SK-N-SH (cell line): ENCODE results near the gene TROAP. TPM values are rescaled to one million over a fixed set of nuclear protein-coding genes. Genes with fewer than 3 reads are reported as not detected.
A peak's percentile ranks its signal among the peaks of the same experiment; 100 is the strongest.

Experiments
- CTCF ChIA-PET: fragments of 300-600, 350-600 bp; formaldehyde crosslinking; extraction: SDS; loops from one replicate; lab custom pipeline; 2021; lab: Yijun Ruan, JAX
- POLR2A ChIA-PET: fragments of 350-600 bp; sonication (Branson Sonifier 250); formaldehyde crosslinking; extraction: SDS; loops from one replicate; lab custom pipeline; 2020; ENCODE audit warnings: antibody characterized with exemption, inconsistent platforms; lab: Yijun Ruan, JAX
- DNase-seq: peaks from one replicate; pipeline ENCODE4 v3.0.0; 2012
- H2AFZ ChIP-seq: fragments of 200-600 bp; sonication (generic); 2 replicates; pipeline ENCODE4 v1.8.1; 2016; ENCODE audit warnings: antibody characterized with exemption, mild to moderate bottlenecking, low read depth
- H3F3A ChIP-seq: fragments of 200-600 bp; sonication (generic); replicated peaks from 2 replicates; pipeline ENCODE3; 2016; ENCODE audit warnings: antibody characterized with exemption, mild to moderate bottlenecking; ENCODE audit not compliant: insufficient read depth
- H3K27ac ChIP-seq, 2 experiments: fragments of 200-500 bp in 1 of 2; fragments of 200-600 bp in 1 of 2; sonication (Bioruptor generic) in 1 of 2; sonication (generic), shearing (Covaris generic) in 1 of 2; 2 replicates each; pipeline versions ENCODE4 v1.5.1 to v1.6.1; 2014 to 2016; ENCODE audit warnings: low read depth in 2 of 2, inconsistent platforms in 1 of 2, low read length in 1 of 2, mild to moderate bottlenecking in 1 of 2, mixed read lengths in 1 of 2
- H3K27me3 ChIP-seq: fragments of 200-600 bp; sonication (generic), shearing (Covaris generic); 2 replicates; pipeline ENCODE4 v1.6.1; 2016; ENCODE audit warnings: mixed run types; ENCODE audit not compliant: insufficient read depth
- H3K36me3 ChIP-seq, 2 experiments: fragments of 200-500 bp in 1 of 2; fragments of 200-600 bp in 1 of 2; sonication (Bioruptor generic) in 1 of 2; sonication (generic) in 1 of 2; replicated peaks in 1 of 2; 2 replicates each; pipeline versions ENCODE3 to v1.5.1; 2014 to 2016; ENCODE audit warnings: low read length in 1 of 2, mild to moderate bottlenecking in 1 of 2; ENCODE audit not compliant: insufficient read depth in 2 of 2, control insufficient read depth in 1 of 2
- H3K4me1 ChIP-seq, 2 experiments: fragments of 200-500 bp in 1 of 2; fragments of 200-600 bp in 1 of 2; sonication (Bioruptor generic) in 1 of 2; sonication (generic), shearing (Covaris generic) in 1 of 2; 2 replicates each; pipeline versions ENCODE4 v1.5.1 to v1.6.1; 2014 to 2016; ENCODE audit warnings: low read depth in 1 of 2, low read length in 1 of 2, mixed run types in 1 of 2; ENCODE audit not compliant: insufficient read depth in 2 of 2, control insufficient read depth in 1 of 2
- H3K4me2 ChIP-seq: fragments of 200-600 bp; sonication (generic), shearing (Covaris generic); 2 replicates; pipeline ENCODE4 v1.6.1; 2017; ENCODE audit warnings: mixed run types
- H3K4me3 ChIP-seq, 2 experiments: fragments of 200-500 bp in 1 of 2; fragments of 200-600 bp in 1 of 2; sonication (Bioruptor generic) in 1 of 2; sonication (generic), shearing (Covaris generic) in 1 of 2; 2 replicates each; pipeline versions ENCODE4 v1.5.1 to v1.8.1; 2014 to 2016; ENCODE audit warnings: low read depth in 2 of 2, inconsistent platforms in 1 of 2, low read length in 1 of 2, mild to moderate bottlenecking in 1 of 2, mixed read lengths in 1 of 2, moderate library complexity in 1 of 2
- H3K79me2 ChIP-seq: fragments of 200-600 bp; sonication (generic); 2 replicates; pipeline ENCODE4 v1.8.1; 2017; ENCODE audit warnings: mild to moderate bottlenecking; ENCODE audit not compliant: insufficient read depth
- H3K9ac ChIP-seq: fragments of 200-600 bp; sonication (generic); 2 replicates; pipeline ENCODE4 v1.6.1; 2017; ENCODE audit warnings: mixed run types
- H3K9me2 ChIP-seq: fragments of 200-600 bp; sonication (generic); 2 replicates; pipeline ENCODE4 v1.6.1; 2017; ENCODE audit warnings: mixed run types
- H3K9me3 ChIP-seq: fragments of 200-600 bp; sonication (generic); 2 replicates; pipeline ENCODE4 v1.6.1; 2017; ENCODE audit warnings: mixed run types, mild to moderate bottlenecking, moderate library complexity
- H4K20me1 ChIP-seq: fragments of 200-600 bp; sonication (generic); 2 replicates; pipeline ENCODE4 v1.6.1; 2017; ENCODE audit warnings: mild to moderate bottlenecking, mixed run types; ENCODE audit not compliant: insufficient read depth
- CHD2 ChIP-seq: fragments of 150-350 bp; IDR thresholded peaks from 2 replicates; pipeline ENCODE4 v1.6.1; 2018; ENCODE audit warnings: low read length; ENCODE audit not compliant: partially characterized antibody
- JUND ChIP-seq: IDR thresholded peaks from 2 replicates; pipeline ENCODE4 v1.4.0; 2012
- NFIC ChIP-seq: IDR thresholded peaks from 2 replicates; pipeline ENCODE4 v1.4.0; 2012; ENCODE audit warnings: borderline replicate concordance
- RAD21 ChIP-seq: IDR thresholded peaks from 2 replicates; pipeline ENCODE4 v1.6.1; 2012; ENCODE audit warnings: mild to moderate bottlenecking, low read length
- RCOR1 ChIP-seq: fragments of 150-350 bp; IDR thresholded peaks from 2 replicates; pipeline ENCODE4 v1.6.1; 2017; ENCODE audit warnings: antibody characterized with exemption, low read length
- RFX5 ChIP-seq: IDR thresholded peaks from 2 replicates; pipeline ENCODE4 v1.6.1; 2012; ENCODE audit warnings: mild to moderate bottlenecking, improper control_type of control experiment, low read length
- SIN3A ChIP-seq: IDR thresholded peaks from 2 replicates; pipeline ENCODE4 v1.6.1; 2012; ENCODE audit warnings: low read depth, mild to moderate bottlenecking, low read length, moderate library complexity, borderline replicate concordance
- SMC3 ChIP-seq: IDR thresholded peaks from 2 replicates; pipeline ENCODE4 v1.6.1; 2012; ENCODE audit warnings: low read depth, low read length, improper control_type of control experiment
- TAF1 ChIP-seq: IDR thresholded peaks from 2 replicates; pipeline ENCODE4 v1.6.1; 2012; ENCODE audit warnings: low read depth, mild to moderate bottlenecking, low read length, moderate library complexity, borderline replicate concordance
- USF1 ChIP-seq: IDR thresholded peaks from 2 replicates; pipeline ENCODE4 v1.4.0; 2012; ENCODE audit warnings: low read depth, borderline replicate concordance
- WGBS: methylation state at CpG from one replicate; pipeline ENCODE4 v1.1.6; 2017; ENCODE audit warnings: low lambda C conversion rate; 5-methylcytosine and 5-hydroxymethylcytosine counted together
- polyA plus RNA-seq, 3 experiments: library from polyadenylated mRNA; depleted of rRNA; stranded (reverse); fragments of >200 nt; gene quantifications; 2 replicates each; pipeline ENCODE4 v1.2.3, GENCODE V29; 2012
- TF ChIP-seq, protein P1 (sequence below): IDR thresholded peaks from 2 replicates; pipeline ENCODE4; 2012
- TF ChIP-seq, protein P2 (sequence below): fragments of 200-600 bp; sonication (generic); IDR thresholded peaks from 2 replicates; pipeline ENCODE4 v1.6.1; 2017; ENCODE audit warnings: antibody characterized with exemption, mild to moderate bottlenecking, moderate library complexity
- TF ChIP-seq, protein P3 (sequence below): fragments of 150-350 bp; IDR thresholded peaks from 2 replicates; pipeline ENCODE4 v1.6.1; 2016; ENCODE audit warnings: mild to moderate bottlenecking, low read depth, low read length
- TF ChIP-seq, protein P4 (sequence below): IDR thresholded peaks from 2 replicates; pipeline ENCODE4 v1.4.0; 2012; ENCODE audit warnings: low read depth, borderline replicate concordance

Gene TROAP
- polyA plus RNA-seq, 1 of the 3 experiments (the other 2 are of a cell fraction) = 26.2 TPM

DNA sequence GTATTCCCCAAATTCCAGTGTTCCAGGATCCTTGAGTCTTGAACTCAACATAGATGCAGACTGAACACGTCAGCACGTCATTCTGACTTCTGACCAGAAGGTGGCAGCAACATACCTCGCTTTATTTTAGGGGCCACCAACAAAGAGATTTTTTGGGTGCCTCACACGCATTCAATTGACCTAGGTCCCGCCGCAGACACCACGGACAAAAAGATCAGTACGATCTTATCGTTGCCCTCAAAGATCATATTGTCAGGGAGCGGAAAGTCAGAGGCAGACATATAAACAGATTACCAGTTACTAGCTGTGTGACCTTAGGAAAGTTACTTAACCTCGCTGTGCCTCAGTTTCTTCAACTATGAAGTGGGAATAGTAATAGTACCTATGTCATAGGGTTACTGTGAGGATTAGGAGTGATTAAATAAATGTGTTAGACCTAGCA is 34.6 kb upstream of the TROAP start:
- H3K9me3 ChIP-seq = no peaks in the 10 kb centered on the region
- ChIA-PET CTCF (interaction anchor here (0.6 to 29.6 kb wide), 38 partner anchors 9 to 419 kb away, joined by 3 to 658 read pairs (median 4); partner anchors contain the start of genes C1QL4, DNAJC22 and TROAP), POLR2A (interaction anchor here (1.3 to 1.5 kb wide), 2 partner anchors 34 to 58 kb away, joined by 3 to 9 read pairs; partner anchors contain the start of genes DNAJC22 and TROAP)
- no peaks in the 10 kb centered on the region for H3K9me2 ChIP-seq
- no peak overlapping the region; a peak in 1 of 4 replicates for H3K4me3 ChIP-seq
- no peaks in the 10 kb centered on the region for H3F3A ChIP-seq
- DNase-seq = peak; percentile 76
- no peaks in the 10 kb centered on the region for H3K36me3 ChIP-seq
- H3K9ac ChIP-seq = no peak overlapping the region
- H3K27ac ChIP-seq = no peak overlapping the region
- WGBS = 12% methylated on average over 11 of the region's 11 CpGs
- no peaks in the 10 kb centered on the region for H3K79me2 ChIP-seq
- no peaks in the 10 kb centered on the region for H4K20me1 ChIP-seq
- H3K4me1 ChIP-seq = peaks cover 6 to 18% of the 10 kb centered on the region in 2 experiments; a peak in 3 of 4 replicates
- H3K27me3 ChIP-seq = no peaks in the 10 kb centered on the region
- no peak overlapping the region for H3K4me2 ChIP-seq
- TF ChIP-seq SMC3 (peak; percentile 59), RAD21 (peak; percentile 87)
- TF ChIP-seq, protein P1, sequence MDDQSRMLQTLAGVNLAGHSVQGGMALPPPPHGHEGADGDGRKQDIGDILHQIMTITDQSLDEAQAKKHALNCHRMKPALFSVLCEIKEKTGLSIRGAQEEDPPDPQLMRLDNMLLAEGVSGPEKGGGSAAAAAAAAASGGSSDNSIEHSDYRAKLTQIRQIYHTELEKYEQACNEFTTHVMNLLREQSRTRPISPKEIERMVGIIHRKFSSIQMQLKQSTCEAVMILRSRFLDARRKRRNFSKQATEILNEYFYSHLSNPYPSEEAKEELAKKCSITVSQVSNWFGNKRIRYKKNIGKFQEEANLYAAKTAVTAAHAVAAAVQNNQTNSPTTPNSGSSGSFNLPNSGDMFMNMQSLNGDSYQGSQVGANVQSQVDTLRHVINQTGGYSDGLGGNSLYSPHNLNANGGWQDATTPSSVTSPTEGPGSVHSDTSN = no peak
- TF ChIP-seq, protein P2, sequence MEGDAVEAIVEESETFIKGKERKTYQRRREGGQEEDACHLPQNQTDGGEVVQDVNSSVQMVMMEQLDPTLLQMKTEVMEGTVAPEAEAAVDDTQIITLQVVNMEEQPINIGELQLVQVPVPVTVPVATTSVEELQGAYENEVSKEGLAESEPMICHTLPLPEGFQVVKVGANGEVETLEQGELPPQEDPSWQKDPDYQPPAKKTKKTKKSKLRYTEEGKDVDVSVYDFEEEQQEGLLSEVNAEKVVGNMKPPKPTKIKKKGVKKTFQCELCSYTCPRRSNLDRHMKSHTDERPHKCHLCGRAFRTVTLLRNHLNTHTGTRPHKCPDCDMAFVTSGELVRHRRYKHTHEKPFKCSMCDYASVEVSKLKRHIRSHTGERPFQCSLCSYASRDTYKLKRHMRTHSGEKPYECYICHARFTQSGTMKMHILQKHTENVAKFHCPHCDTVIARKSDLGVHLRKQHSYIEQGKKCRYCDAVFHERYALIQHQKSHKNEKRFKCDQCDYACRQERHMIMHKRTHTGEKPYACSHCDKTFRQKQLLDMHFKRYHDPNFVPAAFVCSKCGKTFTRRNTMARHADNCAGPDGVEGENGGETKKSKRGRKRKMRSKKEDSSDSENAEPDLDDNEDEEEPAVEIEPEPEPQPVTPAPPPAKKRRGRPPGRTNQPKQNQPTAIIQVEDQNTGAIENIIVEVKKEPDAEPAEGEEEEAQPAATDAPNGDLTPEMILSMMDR = peak; percentile 92
- no peak overlapping the region for H2AFZ ChIP-seq

DNA sequence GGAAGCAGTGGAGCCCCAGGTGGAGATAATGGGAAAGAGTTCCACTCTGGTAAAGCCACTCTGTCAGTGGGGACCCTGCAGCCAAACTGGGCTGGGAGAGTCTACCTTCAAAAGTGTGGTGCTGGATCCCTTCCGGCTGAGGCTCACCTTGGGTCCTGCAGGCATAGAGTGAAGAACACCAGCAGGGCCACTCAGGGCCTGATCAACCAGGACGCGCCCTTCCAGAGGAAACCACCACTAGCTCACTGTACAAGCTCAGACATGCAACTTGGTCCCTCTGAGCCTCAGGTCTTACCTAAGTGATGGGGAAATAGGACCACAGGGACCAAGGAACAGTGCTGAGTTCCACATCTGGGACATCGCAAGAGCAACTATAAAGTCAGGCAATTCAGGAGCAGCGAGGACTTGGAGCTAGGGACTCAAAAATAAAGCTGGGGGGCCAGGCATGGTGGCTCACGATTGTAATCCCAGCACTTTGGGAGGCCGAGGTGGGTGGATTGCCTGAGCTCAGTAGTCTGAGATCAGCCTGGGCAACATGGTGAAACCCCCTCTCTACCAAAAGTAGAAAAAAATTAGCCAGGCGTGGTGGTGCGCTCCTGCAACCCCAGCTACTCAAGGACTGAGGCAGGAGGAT is 34.0 kb upstream of the TROAP start:
- Histone ChIP-seq H3K36me3 (no peaks in the 10 kb centered on the region), H3K4me2 (no peak overlapping the region), H3K4me1 (peaks cover 7 to 19% of the 10 kb centered on the region in 2 experiments; a peak in 3 of 4 replicates), H4K20me1 (no peaks in the 10 kb centered on the region), H3F3A (no peaks in the 10 kb centered on the region), H2AFZ (0 out of 2 replicates have a peak overlapping the region, but pooled peaks have one; percentile 23), H3K27ac (no peak overlapping the region), H3K27me3 (no peaks in the 10 kb centered on the region), H3K9me2 (no peaks in the 10 kb centered on the region), H3K9me3 (no peaks in the 10 kb centered on the region), H3K4me3 (no peak overlapping the region), H3K79me2 (no peaks in the 10 kb centered on the region), H3K9ac (no peak overlapping the region)
- DNase-seq = no peak
- ChIA-PET CTCF (interaction anchor here (0.6 to 29.6 kb wide), 38 partner anchors 9 to 419 kb away, joined by 3 to 658 read pairs (median 4); partner anchors contain the start of genes C1QL4, DNAJC22 and TROAP), POLR2A (interaction anchor here (1.3 to 1.5 kb wide), 2 partner anchors 34 to 57 kb away, joined by 3 to 9 read pairs; partner anchors contain the start of genes DNAJC22 and TROAP)
- 73% methylated on average over 6 of the region's 9 CpGs for WGBS
- TF ChIP-seq USF1 = no peak
- TF ChIP-seq, protein P3, sequence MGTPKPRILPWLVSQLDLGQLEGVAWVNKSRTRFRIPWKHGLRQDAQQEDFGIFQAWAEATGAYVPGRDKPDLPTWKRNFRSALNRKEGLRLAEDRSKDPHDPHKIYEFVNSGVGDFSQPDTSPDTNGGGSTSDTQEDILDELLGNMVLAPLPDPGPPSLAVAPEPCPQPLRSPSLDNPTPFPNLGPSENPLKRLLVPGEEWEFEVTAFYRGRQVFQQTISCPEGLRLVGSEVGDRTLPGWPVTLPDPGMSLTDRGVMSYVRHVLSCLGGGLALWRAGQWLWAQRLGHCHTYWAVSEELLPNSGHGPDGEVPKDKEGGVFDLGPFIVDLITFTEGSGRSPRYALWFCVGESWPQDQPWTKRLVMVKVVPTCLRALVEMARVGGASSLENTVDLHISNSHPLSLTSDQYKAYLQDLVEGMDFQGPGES = no peak
- TF ChIP-seq, protein P4, sequence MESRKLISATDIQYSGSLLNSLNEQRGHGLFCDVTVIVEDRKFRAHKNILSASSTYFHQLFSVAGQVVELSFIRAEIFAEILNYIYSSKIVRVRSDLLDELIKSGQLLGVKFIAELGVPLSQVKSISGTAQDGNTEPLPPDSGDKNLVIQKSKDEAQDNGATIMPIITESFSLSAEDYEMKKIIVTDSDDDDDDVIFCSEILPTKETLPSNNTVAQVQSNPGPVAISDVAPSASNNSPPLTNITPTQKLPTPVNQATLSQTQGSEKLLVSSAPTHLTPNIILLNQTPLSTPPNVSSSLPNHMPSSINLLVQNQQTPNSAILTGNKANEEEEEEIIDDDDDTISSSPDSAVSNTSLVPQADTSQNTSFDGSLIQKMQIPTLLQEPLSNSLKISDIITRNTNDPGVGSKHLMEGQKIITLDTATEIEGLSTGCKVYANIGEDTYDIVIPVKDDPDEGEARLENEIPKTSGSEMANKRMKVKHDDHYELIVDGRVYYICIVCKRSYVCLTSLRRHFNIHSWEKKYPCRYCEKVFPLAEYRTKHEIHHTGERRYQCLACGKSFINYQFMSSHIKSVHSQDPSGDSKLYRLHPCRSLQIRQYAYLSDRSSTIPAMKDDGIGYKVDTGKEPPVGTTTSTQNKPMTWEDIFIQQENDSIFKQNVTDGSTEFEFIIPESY = no peak
- no peak for TF ChIP-seq CHD2
- TF ChIP-seq RAD21 = no peak
- TF ChIP-seq SIN3A = no peak
- TF ChIP-seq NFIC = no peak
- TF ChIP-seq RCOR1 = no peak
- no peak for TF ChIP-seq RFX5
- no peak for TF ChIP-seq TAF1
- TF ChIP-seq JUND = no peak
